DND-41 (cell line): ENCODE results near the gene IQCE.

Experiments
- CTCF ChIP-seq: IDR thresholded peaks from 2 replicates; pipeline ENCODE4 v1.5.1; 2012; ENCODE audit warnings: borderline replicate concordance, low read length, moderate library complexity, mild to moderate bottlenecking; ENCODE audit not compliant: poor library complexity, severe bottlenecking; ENCODE audit errors: extremely low read depth
- EZH2 ChIP-seq: IDR thresholded peaks from 3 replicates; pipeline ENCODE4 v1.6.1; 2012; ENCODE audit warnings: borderline replicate concordance, low read depth, mild to moderate bottlenecking, moderate library complexity, low read length, inconsistent platforms; ENCODE audit not compliant: severe bottlenecking

GRCh38 chr7:2540133-2540532 lies 18.6 kb upstream of the IQCE start:
- TF ChIP-seq CTCF (no peak), EZH2 (no peak)
